ENCODE results near the gene CCSER1. TPM values are rescaled to one million over a fixed set of nuclear protein-coding genes. Genes with fewer than 3 reads are reported as not detected.
"Not testable (repeated sequence)": the region's sequence is repeated elsewhere in the genome, so short reads cannot be mapped to it uniquely, and the experiment has no call there.

Gene CCSER1
- total and polyA plus RNA-seq, 2 experiments from 2014 or later = 5.2 to 23.4 TPM

DNA sequence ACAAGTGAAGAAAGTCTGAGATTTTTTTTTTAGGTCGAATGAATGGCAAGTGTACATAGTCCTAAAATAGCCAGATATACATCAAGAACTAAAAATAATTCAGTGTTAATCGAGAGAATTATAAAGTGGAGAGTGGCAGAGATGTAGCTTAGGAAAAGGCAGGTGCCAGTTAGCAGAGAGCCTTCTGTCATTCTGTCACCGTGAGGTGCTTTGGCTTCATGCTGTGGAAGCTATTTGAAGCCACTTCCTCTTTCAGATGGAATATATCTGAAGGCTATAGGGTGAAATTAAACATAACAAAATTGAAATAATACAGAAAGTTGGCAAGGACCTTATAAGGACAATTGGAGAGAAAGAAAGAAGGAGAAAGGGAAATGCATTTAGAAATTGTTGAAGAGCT, 756.3 kb downstream of the CCSER1 start:
- TF ChIP-seq EZH2phosphoT487 (IDR thresholded peaks at IDR 0.05; ENCODE audit: low read depth, severe bottlenecking, unreplicated experiment) (no peak), EZH2 (IDR thresholded peaks at IDR 0.05; ENCODE audit: borderline replicate concordance) (no peak)
- TF ChIP-seq, protein P1, sequence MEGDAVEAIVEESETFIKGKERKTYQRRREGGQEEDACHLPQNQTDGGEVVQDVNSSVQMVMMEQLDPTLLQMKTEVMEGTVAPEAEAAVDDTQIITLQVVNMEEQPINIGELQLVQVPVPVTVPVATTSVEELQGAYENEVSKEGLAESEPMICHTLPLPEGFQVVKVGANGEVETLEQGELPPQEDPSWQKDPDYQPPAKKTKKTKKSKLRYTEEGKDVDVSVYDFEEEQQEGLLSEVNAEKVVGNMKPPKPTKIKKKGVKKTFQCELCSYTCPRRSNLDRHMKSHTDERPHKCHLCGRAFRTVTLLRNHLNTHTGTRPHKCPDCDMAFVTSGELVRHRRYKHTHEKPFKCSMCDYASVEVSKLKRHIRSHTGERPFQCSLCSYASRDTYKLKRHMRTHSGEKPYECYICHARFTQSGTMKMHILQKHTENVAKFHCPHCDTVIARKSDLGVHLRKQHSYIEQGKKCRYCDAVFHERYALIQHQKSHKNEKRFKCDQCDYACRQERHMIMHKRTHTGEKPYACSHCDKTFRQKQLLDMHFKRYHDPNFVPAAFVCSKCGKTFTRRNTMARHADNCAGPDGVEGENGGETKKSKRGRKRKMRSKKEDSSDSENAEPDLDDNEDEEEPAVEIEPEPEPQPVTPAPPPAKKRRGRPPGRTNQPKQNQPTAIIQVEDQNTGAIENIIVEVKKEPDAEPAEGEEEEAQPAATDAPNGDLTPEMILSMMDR (IDR thresholded peaks at IDR 0.05; ENCODE audit: poor library complexity) = no peak

DNA sequence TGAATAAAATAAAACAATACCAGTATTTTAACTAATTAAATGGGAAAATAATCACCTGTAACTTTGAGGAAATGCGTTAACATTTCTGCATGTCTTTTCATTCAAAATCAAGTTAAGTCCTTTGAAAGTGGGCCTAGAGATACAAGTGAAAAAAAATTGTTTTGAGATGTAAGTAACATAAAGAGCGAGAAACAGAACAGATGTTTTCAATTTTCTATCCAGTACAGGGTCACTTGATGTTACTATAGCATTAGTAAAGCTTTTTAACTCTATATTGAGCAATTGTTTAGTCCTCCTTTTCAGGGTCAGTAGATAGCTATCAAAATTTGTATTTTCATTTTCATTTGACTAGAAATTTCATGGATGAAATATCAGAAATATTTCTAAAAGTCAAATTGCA, 761.4 kb downstream of the CCSER1 start:
- Histone ChIP-seq H3K4me2 (no peak overlapping the region), H2AFZ (no peak overlapping the region), H3K4me3 (no peak overlapping the region), H3K27ac (no peak overlapping the region), H3K27me3 (no peaks in the 10 kb centered on the region), H3K79me2 (no peaks in the 10 kb centered on the region), H3K4me1 (ENCODE audit: insufficient read depth) (no peaks in the 10 kb centered on the region), H3K36me3 (replicated peaks; ENCODE audit: insufficient read depth, low read depth) (no peaks in the 10 kb centered on the region), H4K20me1 (ENCODE audit: insufficient read depth, poor library complexity, severe bottlenecking) (no peaks in the 10 kb centered on the region), H3K9me2 (replicated peaks; ENCODE audit: insufficient read depth) (no peaks in the 10 kb centered on the region), H3K9me3 (ENCODE audit: low read depth) (no peaks in the 10 kb centered on the region)
- DNase-seq (ENCODE audit: low spot score) = no peak
- 55% methylated on average over 2 of the region's 2 CpGs for WGBS (ENCODE audit: low lambda C conversion rate, missing lambda C conversion rate)
- TF ChIP-seq EZH2 (IDR thresholded peaks at IDR 0.05; ENCODE audit: borderline replicate concordance) (no peak), EZH2phosphoT487 (IDR thresholded peaks at IDR 0.05; ENCODE audit: low read depth, severe bottlenecking, unreplicated experiment) (no peak)
- TF ChIP-seq, protein P1 (IDR thresholded peaks at IDR 0.05; ENCODE audit: poor library complexity) = no peak

More for the DNA sequence above, 756.3 kb downstream of the CCSER1 start:
- Histone ChIP-seq H3K27me3 (no peaks in the 10 kb centered on the region), H3K4me3 (no peak overlapping the region), H3K79me2 (no peaks in the 10 kb centered on the region), H3K4me2 (no peak overlapping the region), H3K4me1 (ENCODE audit: insufficient read depth) (no peaks in the 10 kb centered on the region), H3K27ac (no peak overlapping the region), H3K36me3 (replicated peaks; ENCODE audit: insufficient read depth, low read depth) (no peaks in the 10 kb centered on the region), H4K20me1 (ENCODE audit: insufficient read depth, poor library complexity, severe bottlenecking) (no peaks in the 10 kb centered on the region), H2AFZ (no peak overlapping the region), H3K9me2 (replicated peaks; ENCODE audit: insufficient read depth) (no peaks in the 10 kb centered on the region), H3K9me3 (ENCODE audit: low read depth) (no peaks in the 10 kb centered on the region)
- 84% methylated on average over 3 of the region's 3 CpGs for WGBS (ENCODE audit: low lambda C conversion rate, missing lambda C conversion rate)
- DNase-seq (ENCODE audit: low spot score) = no peak

DNA sequence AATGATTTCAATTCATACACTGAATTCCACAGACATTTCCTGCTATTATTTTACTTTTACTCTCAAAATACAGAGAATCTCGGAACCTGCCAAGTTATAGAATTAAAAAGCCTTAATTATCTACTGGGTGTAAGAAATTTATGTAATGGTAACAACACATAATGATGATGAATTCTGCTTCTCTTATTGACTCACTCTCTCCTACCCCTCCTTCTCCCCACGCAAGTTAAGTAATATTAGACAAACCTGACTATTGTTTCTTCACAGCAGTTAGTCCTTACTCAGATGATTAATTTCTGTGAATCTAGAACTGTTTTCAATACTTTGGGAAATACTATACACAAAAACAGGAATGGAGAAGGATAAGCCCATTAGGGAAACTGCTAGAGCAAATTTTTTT, 762.0 kb downstream of the CCSER1 start:
- H3K4me2 ChIP-seq = no peak overlapping the region
- DNase-seq (ENCODE audit: low spot score) = no peak
- H3K9me2 ChIP-seq (replicated peaks; ENCODE audit: insufficient read depth) = no peaks in the 10 kb centered on the region
- H4K20me1 ChIP-seq (ENCODE audit: insufficient read depth, poor library complexity, severe bottlenecking) = no peaks in the 10 kb centered on the region
- H3K36me3 ChIP-seq (replicated peaks; ENCODE audit: insufficient read depth, low read depth) = no peaks in the 10 kb centered on the region
- TF ChIP-seq EZH2 (IDR thresholded peaks at IDR 0.05; ENCODE audit: borderline replicate concordance) (no peak), EZH2phosphoT487 (IDR thresholded peaks at IDR 0.05; ENCODE audit: low read depth, severe bottlenecking, unreplicated experiment) (no peak)
- TF ChIP-seq, protein P1 (IDR thresholded peaks at IDR 0.05; ENCODE audit: poor library complexity) = no peak
- no peaks in the 10 kb centered on the region for H3K9me3 ChIP-seq (ENCODE audit: low read depth)
- H3K27me3 ChIP-seq = no peaks in the 10 kb centered on the region
- H3K4me1 ChIP-seq (ENCODE audit: insufficient read depth) = no peaks in the 10 kb centered on the region
- H3K27ac ChIP-seq = no peak overlapping the region
- no peaks in the 10 kb centered on the region for H3K79me2 ChIP-seq
- H2AFZ ChIP-seq = no peak overlapping the region
- no peak overlapping the region for H3K4me3 ChIP-seq
- 96% methylated on average over 2 of the region's 2 CpGs for WGBS (ENCODE audit: low lambda C conversion rate, missing lambda C conversion rate)

DNA sequence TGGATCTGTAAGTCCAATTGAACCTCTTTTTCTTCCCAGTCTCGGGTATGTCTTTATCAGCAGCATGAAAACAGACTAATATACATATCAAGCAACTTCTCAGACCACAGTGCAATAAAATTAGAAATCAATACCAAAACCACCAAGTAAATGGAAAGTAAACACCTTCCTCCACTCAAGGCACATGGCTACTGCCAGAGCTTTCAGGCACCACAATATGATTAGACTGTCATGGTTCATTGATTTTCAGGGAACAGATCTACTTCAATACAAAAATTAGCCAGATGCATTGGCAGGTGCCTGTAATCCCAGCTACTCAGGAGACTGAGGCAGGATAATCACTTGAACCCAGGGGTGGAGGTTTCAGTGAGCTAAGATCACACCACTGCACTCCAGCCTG, 776.2 kb downstream of the CCSER1 start:
- not testable (repeated sequence) for H3K27ac ChIP-seq; H3K9me3 ChIP-seq (ENCODE audit: low read depth); H4K20me1 ChIP-seq (ENCODE audit: insufficient read depth, poor library complexity, severe bottlenecking); H3K79me2 ChIP-seq; H3K4me2 ChIP-seq; H3K27me3 ChIP-seq; H2AFZ ChIP-seq; H3K4me3 ChIP-seq; H3K4me1 ChIP-seq (ENCODE audit: insufficient read depth); H3K9me2 ChIP-seq (replicated peaks; ENCODE audit: insufficient read depth); DNase-seq (ENCODE audit: low spot score); H3K36me3 ChIP-seq (replicated peaks; ENCODE audit: insufficient read depth, low read depth)
- WGBS (ENCODE audit: low lambda C conversion rate, missing lambda C conversion rate) = 85% methylated on average over 1 of the region's 1 CpG

Measured in hepatocyte (in vitro differentiated cells).